HFFc6 (cell line): ENCODE measurements around the gene ZNF804A. TPM values are rescaled to one million over a fixed set of nuclear protein-coding genes. Genes with fewer than 3 reads are reported as not detected.

ENCODE experiments used
- DNase-seq: peaks from one replicate; pipeline ENCODE4 v3.0.0-alpha.2; 2018
- H3K27ac Mint-ChIP-seq: 2 replicates; pipeline ENCODE4 v1.8.0; 2020; ENCODE audit warnings: mild to moderate bottlenecking, mixed read lengths
- H3K27me3 Mint-ChIP-seq: 2 replicates; pipeline ENCODE4 v1.8.0; 2021; ENCODE audit warnings: mild to moderate bottlenecking, moderate library complexity, mixed read lengths; ENCODE audit not compliant: insufficient read depth
- H3K36me3 Mint-ChIP-seq: 2 replicates; pipeline ENCODE4 v1.8.0; 2021; ENCODE audit warnings: low read depth, mixed read lengths
- H3K4me1 Mint-ChIP-seq: 2 replicates; pipeline ENCODE4 v1.8.0; 2020; ENCODE audit warnings: low read depth, mixed read lengths
- H3K4me3 Mint-ChIP-seq: 2 replicates; pipeline ENCODE4 v1.8.0; 2020; ENCODE audit warnings: mild to moderate bottlenecking, moderate library complexity, mixed read lengths
- H3K9me3 Mint-ChIP-seq: 2 replicates; pipeline ENCODE4 v1.8.0; 2020; ENCODE audit warnings: mild to moderate bottlenecking, mixed read lengths
- total RNA-seq, 6 experiments: library from RNA; stranded (reverse); fragmentation: NEBNext Ultra II Directional; extraction: Animal tissue kit (Norgen Biotek cat#: 25700); gene quantifications; 2 replicates in 1 of 6; 3 replicates in 5 of 6; pipeline ENCODE4 v1.2.3, GENCODE V29; 2021
- TF ChIP-seq, protein P1 (sequence below): fragments of 200-600 bp; sonication (generic); IDR thresholded peaks from 2 replicates; pipeline ENCODE4 v1.5.0; 2021; ENCODE audit warnings: antibody characterized with exemption, mild to moderate bottlenecking

ZNF804A gene
- total RNA-seq, 6 experiments from 2014 or later, result 0.03 to 0.13 (median 0.05) TPM; not detected in 1

DNA sequence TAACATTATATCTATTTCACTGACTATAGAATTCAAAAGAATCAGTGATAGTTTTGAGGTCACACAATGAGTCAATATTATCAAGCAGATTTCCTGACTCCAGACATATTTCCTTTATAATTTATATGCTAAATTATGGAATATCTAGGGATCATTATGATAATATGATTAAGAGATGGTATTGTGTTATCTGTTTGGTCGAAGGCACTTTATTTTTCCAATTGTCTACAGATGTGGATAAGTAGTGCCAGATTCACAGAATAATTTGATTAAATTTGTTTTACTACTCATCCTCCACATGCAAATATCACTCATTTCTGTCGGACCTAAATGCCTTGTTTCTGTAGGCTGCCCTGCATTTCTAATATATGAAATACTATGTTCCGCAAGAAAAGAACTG is 4.4 kb downstream of the ZNF804A start:
- Mint-ChIP-seq H3K27ac (no peak overlapping the region), H3K36me3 (no peaks in the 10 kb centered on the region), H3K9me3 (no peaks in the 10 kb centered on the region), H3K4me1 (peaks cover 6% of the 10 kb centered on the region), H3K27me3 (peaks cover 7% of the 10 kb centered on the region; the same call in 1 of the 2 replicates), H3K4me3 (no peak overlapping the region)
- no peak for DNase-seq
- TF ChIP-seq, protein P1, sequence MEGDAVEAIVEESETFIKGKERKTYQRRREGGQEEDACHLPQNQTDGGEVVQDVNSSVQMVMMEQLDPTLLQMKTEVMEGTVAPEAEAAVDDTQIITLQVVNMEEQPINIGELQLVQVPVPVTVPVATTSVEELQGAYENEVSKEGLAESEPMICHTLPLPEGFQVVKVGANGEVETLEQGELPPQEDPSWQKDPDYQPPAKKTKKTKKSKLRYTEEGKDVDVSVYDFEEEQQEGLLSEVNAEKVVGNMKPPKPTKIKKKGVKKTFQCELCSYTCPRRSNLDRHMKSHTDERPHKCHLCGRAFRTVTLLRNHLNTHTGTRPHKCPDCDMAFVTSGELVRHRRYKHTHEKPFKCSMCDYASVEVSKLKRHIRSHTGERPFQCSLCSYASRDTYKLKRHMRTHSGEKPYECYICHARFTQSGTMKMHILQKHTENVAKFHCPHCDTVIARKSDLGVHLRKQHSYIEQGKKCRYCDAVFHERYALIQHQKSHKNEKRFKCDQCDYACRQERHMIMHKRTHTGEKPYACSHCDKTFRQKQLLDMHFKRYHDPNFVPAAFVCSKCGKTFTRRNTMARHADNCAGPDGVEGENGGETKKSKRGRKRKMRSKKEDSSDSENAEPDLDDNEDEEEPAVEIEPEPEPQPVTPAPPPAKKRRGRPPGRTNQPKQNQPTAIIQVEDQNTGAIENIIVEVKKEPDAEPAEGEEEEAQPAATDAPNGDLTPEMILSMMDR, result no peak

DNA sequence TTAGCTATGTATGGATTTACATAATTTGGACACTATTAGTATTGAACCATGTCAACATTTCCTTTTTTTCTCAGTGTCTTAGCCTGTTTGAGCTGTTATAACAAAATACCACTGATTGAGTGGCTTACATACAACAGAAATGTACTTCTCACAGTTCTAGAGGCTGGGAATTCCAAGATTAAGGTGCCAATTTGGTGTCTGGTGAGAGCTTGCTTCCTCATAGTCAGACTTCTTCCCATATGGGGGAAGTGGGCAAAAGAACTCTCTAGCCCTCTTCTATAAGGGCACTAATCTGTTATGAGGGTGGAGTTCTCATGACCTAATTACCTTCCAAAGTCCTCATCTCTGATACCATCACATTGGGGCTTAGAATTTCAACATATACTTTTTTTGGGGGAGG is 12.6 kb downstream of the ZNF804A start:
- Mint-ChIP-seq H3K4me1 (no peaks in the 10 kb centered on the region), H3K36me3 (no peaks in the 10 kb centered on the region), H3K27me3 (no peaks in the 10 kb centered on the region; the same call in none of the 2 replicates), H3K4me3 (no peak overlapping the region), H3K27ac (no peak overlapping the region), H3K9me3 (peaks cover 3% of the 10 kb centered on the region; the same call in 1 of the 2 replicates)
- TF ChIP-seq, protein P1, result no peak
- DNase-seq, result no peak

DNA sequence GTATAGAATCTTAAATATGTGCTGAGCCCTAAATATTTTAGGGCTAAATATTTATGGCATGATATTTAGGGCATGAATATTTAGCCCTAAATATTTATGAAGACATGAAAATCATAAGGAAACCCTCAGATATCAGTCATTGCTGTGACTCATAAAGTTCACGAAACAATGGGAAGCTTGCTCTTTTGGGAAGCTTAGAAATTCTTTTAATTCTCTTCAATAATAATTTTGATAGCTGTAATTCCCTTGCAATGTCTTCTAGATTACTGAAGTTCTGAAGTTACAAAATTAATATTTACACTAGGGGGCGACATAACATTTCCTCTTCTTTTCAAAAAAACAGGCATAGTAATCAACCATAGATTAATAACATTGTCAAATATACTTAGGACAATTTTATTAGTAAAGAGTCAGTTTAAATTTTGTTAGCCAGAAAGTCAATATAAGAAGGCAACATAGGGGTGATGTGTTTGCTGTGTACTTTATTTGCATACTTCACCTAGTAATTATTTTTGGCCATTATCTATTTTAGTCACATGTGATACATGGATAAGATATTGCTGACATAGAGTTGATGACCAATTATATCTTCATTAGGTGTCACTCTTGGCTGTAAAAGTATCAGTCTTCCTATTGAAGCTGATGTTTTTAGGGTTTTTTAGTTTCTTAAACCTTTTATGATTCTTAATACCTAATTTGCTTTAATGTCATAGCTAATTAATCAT is 13.2 kb downstream of the ZNF804A start:
- TF ChIP-seq, protein P1, result peak; percentile 81
- Mint-ChIP-seq H3K27me3 (no peaks in the 10 kb centered on the region; the same call in 1 of the 2 replicates), H3K36me3 (no peaks in the 10 kb centered on the region), H3K4me3 (no peak overlapping the region), H3K9me3 (peaks cover 3% of the 10 kb centered on the region; the same call in 1 of the 2 replicates), H3K27ac (no peak overlapping the region), H3K4me1 (no peaks in the 10 kb centered on the region)
- peak; percentile 17 for DNase-seq

DNA sequence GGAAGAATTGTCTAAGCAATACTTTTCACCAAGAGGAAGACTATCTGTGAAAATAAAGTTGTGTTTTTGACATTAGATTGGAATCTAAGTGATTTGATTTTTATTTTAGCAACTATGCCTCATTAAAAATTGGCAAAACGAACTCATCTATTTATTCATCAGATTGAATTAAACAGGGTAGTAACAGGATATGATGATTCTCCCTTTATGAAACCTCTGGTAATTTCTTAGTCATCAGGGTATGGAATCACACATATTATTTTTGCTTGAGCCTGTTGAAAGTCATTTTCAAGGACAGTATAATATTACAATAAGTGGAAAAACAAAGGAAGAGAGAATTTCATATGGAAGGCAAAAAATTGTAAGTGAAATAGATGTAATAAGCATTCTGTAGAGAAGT is 22.0 kb downstream of the ZNF804A start:
- no peaks in the 10 kb centered on the region for H3K27me3 Mint-ChIP-seq
- H3K4me3 Mint-ChIP-seq, result no peak overlapping the region
- H3K27ac Mint-ChIP-seq, result no peak overlapping the region
- H3K36me3 Mint-ChIP-seq, result no peaks in the 10 kb centered on the region
- peaks cover 4% of the 10 kb centered on the region; the same call in 1 of the 2 replicates for H3K9me3 Mint-ChIP-seq
- no peak for DNase-seq
- H3K4me1 Mint-ChIP-seq, result no peaks in the 10 kb centered on the region
- TF ChIP-seq, protein P1, result no peak

DNA sequence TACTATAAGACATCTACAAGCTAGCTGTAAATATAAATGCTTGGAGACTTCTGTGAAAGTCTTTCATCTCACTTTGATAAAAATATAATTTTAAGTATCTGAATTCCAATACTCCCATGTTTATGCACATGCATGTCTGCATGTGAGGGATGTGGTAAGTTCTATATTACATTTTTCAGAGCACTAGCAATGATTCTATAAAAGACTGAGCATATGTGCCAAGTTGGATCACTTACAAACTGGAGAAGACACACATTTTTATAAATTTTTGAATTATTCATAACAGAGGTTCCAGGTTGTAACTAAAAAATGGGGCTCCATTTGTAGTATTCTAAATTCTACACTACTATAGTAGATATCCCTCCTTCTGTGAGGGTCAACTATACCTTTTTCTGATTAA is 26.0 kb downstream of the ZNF804A start:
- Mint-ChIP-seq H3K4me1 (no peaks in the 10 kb centered on the region), H3K36me3 (no peaks in the 10 kb centered on the region; the same call in 1 of the 2 replicates), H3K4me3 (no peak overlapping the region), H3K27me3 (no peaks in the 10 kb centered on the region), H3K27ac (no peak overlapping the region), H3K9me3 (peaks cover 7% of the 10 kb centered on the region; the same call in 1 of the 2 replicates)
- DNase-seq, result no peak
- TF ChIP-seq, protein P1, result no peak
